ENCODE measurements around the gene YY1.
"Not testable (repeated sequence)": the region's sequence is repeated elsewhere in the genome, so short reads cannot be mapped to it uniquely, and the experiment has no call there.

YY1 gene

DNA sequence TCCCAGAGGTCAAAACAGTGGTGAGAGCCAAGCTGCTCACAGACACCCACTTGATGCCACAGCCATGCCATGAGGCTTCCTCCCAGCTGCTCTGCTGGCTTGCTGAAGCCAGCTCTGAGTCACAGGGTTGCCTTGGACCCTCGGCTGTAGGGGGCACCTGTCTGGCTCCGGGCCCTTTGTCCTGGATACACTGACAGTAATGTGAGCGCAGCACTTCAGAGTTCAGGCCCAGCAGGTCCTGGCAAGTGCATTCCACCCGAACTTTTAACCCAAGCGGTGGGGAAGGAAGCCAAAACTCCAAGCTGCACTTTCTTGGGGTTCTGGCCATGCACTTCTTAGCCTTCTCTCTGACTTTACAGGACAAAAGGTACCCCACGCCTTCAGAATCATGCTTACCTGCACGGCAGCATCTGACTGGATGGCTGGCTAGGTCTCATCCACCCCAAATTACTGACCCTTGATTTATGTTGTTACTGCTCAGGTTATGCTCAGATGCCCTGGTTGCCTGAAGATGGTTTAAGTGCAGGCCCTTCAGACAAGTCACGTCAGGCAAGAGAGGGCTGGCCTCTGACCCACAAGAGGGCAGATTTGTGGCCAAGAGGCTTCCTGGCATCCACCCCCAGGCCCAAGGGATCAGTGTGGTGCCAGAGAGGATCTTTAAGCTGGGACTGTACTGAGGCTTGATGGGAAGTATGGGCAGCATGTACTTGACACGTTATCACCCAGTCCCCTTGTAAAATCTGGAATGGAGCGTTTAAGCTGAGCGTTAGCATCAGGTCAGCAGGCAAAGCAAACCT lies 42.5 kb downstream of the YY1 start:
- no peak for DNase-seq
- TF ChIP-seq POLR2A (IDR thresholded peaks at IDR 0.05; ENCODE audit: low read length) (no peak), GATA1 (IDR thresholded peaks at IDR 0.05; ENCODE audit: low read depth, low read length) (no peak)

GRCh38 chr14:100282083-100282350 lies 43.1 kb downstream of the YY1 start:
- no peak for TF ChIP-seq GATA1 (IDR thresholded peaks at IDR 0.05; ENCODE audit: low read depth, low read length)
- TF ChIP-seq POLR2A (IDR thresholded peaks at IDR 0.05; ENCODE audit: low read length), result no peak
- no peak for DNase-seq

- DNase-seq, result no peak
- TF ChIP-seq GATA1 (IDR thresholded peaks at IDR 0.05; ENCODE audit: low read depth, low read length) (no peak), POLR2A (IDR thresholded peaks at IDR 0.05; ENCODE audit: low read length) (no peak)
These were observed 43.9 kb downstream of the YY1 start for GRCh38 chr14:100282766-100283419.

GRCh38 chr14:100283436-100283835 lies 44.5 kb downstream of the YY1 start:
- not testable (repeated sequence) for DNase-seq

GRCh38 chr14:100283984-100284881 lies 45.3 kb downstream of the YY1 start:
- DNase-seq, result no peak
- TF ChIP-seq GATA1 (IDR thresholded peaks at IDR 0.05; ENCODE audit: low read depth, low read length) (no peak), POLR2A (IDR thresholded peaks at IDR 0.05; ENCODE audit: low read length) (no peak)

- TF ChIP-seq GATA1 (IDR thresholded peaks at IDR 0.05; ENCODE audit: low read depth, low read length) (no peak), POLR2A (IDR thresholded peaks at IDR 0.05; ENCODE audit: low read length) (peak; percentile 47)
- DNase-seq, result peak; percentile 90 to 93
These were observed 46.3 kb downstream of the YY1 start for GRCh38 chr14:100285021-100285912.

GRCh38 chr14:100285913-100286400 lies 47.0 kb downstream of the YY1 start:
- TF ChIP-seq POLR2A (IDR thresholded peaks at IDR 0.05; ENCODE audit: low read length) (no peak), GATA1 (IDR thresholded peaks at IDR 0.05; ENCODE audit: low read depth, low read length) (no peak)
- DNase-seq, result no peak

DNA sequence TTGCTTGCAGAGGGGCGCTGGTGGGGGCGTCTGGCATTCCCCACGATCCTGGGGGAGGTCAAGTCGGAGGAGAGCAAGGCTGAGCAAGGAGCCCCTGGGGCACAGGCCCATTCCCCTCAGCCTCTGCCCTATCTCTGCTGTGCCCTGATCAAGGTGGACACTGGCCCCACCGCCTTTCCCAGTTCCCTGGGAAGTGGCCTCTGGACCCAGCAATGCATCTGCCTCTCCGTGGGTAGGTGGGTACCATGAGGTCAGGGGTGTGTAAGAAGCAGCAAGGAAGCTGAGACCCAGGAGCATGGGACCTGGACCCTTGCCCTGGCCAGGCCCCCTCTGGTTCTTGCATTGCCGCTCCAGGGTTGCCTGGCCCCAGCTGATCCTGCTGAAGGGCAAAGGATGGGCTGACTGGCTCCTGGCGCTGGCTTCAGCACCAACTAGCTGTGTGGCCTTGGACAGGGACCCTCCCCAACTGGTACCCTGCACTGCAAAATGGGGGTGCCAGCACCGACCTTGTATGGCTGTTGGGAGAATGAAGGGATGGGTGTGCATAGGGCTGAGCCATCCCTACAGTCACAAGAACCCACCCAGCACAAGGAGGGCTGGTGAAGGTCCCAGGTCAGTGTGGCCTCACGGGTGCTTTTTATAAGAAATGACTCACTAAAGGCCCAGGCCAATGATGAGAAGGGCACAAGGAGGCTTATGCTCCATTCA lies 47.7 kb downstream of the YY1 start:
- TF ChIP-seq GATA1 (IDR thresholded peaks at IDR 0.05; ENCODE audit: low read depth, low read length) (no peak), POLR2A (IDR thresholded peaks at IDR 0.05; ENCODE audit: low read length) (no peak)
- DNase-seq, result no peak

GRCh38 chr14:100287202-100287997 lies 48.5 kb downstream of the YY1 start:
- DNase-seq, result no peak
- TF ChIP-seq GATA1 (IDR thresholded peaks at IDR 0.05; ENCODE audit: low read depth, low read length), result no peak
- no peak for TF ChIP-seq POLR2A (IDR thresholded peaks at IDR 0.05; ENCODE audit: low read length)

DNA sequence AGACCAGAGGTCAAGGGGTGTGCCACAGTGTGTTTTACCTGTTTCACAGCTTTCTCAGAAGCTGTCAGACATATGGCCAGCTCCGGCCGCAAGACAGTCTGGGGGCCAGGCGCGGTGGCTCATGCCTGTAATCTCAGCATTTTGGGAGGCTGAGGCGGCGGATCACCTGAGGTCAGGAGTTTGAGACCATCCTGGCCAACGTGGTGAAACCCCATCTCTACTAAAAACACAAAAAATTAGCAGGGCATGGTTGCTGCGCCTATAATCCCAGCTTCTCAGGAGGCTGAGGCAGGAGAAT lies 49.0 kb downstream of the YY1 start:
- DNase-seq, result not testable (repeated sequence)

- TF ChIP-seq GATA1 (IDR thresholded peaks at IDR 0.05; ENCODE audit: low read depth, low read length) (no peak), POLR2A (IDR thresholded peaks at IDR 0.05; ENCODE audit: low read length) (no peak)
- no peak for DNase-seq
These were observed 49.6 kb downstream of the YY1 start for GRCh38 chr14:100288382-100289185.
